ENCODE results near the gene GCFC2. TPM values are rescaled to one million over a fixed set of nuclear protein-coding genes. Genes with fewer than 3 reads are reported as not detected.
"Not testable (repeated sequence)": the region's sequence is repeated elsewhere in the genome, so short reads cannot be mapped to it uniquely, and the experiment has no call there.

The GCFC2 gene
- total RNA-seq, 1 experiment from 2014 or later: 24.5 TPM

DNA sequence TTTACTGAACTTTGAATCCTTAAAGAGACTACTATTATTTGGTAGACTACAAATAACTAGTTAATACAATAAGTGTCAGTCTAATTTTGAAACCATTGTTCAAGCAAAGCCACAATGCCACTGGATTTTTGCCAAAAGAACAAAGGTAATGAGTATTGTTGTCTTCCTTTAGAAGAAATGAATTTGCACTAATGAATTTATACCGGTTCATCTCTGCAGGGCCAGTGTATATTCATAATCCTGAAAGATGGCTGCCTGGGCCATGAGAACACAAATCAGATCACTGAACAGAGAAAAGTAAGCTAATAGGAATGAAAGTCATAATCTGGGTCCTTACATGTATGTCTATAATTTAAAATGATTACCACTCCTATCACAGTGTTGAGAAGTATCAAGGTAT is 31.2 kb downstream of the GCFC2 start:
- ATAC-seq (no peak), DNase-seq (no peak)
- Histone ChIP-seq H3K9ac (ENCODE audit: low read length) (no peak overlapping the region), H3F3A (ENCODE audit: low read length, unreplicated experiment) (no peaks in the 10 kb centered on the region), H3K27ac (ENCODE audit: low read length) (no peak overlapping the region), H3K36me3 (ENCODE audit: low read depth, low read length) (no peaks in the 10 kb centered on the region), H3K4me1 (ENCODE audit: insufficient read depth, low read length) (no peaks in the 10 kb centered on the region), H3K79me2 (ENCODE audit: low read length) (no peaks in the 10 kb centered on the region), H3K4me3 (ENCODE audit: low read length) (no peak overlapping the region), H3K9me3 (ENCODE audit: low read length) (no peaks in the 10 kb centered on the region), H4K20me1 (ENCODE audit: low read length) (no peaks in the 10 kb centered on the region), H2AFZ (ENCODE audit: low read length) (no peak overlapping the region), H3K4me2 (ENCODE audit: low read length) (no peak overlapping the region), H3K9me2 (replicated peaks; ENCODE audit: low read length) (no peaks in the 10 kb centered on the region), H3K27me3 (ENCODE audit: low read length) (no peaks in the 10 kb centered on the region)
- intact Hi-C loops (cut with micrococcal nuclease): no loop called here
- POLR2A ChIA-PET (ENCODE audit: unreplicated experiment): no interaction called here
- TF ChIP-seq, protein P1, sequence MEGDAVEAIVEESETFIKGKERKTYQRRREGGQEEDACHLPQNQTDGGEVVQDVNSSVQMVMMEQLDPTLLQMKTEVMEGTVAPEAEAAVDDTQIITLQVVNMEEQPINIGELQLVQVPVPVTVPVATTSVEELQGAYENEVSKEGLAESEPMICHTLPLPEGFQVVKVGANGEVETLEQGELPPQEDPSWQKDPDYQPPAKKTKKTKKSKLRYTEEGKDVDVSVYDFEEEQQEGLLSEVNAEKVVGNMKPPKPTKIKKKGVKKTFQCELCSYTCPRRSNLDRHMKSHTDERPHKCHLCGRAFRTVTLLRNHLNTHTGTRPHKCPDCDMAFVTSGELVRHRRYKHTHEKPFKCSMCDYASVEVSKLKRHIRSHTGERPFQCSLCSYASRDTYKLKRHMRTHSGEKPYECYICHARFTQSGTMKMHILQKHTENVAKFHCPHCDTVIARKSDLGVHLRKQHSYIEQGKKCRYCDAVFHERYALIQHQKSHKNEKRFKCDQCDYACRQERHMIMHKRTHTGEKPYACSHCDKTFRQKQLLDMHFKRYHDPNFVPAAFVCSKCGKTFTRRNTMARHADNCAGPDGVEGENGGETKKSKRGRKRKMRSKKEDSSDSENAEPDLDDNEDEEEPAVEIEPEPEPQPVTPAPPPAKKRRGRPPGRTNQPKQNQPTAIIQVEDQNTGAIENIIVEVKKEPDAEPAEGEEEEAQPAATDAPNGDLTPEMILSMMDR (conservative IDR thresholded peaks at IDR 0.05; ENCODE audit: low read depth, low read length): no peak
- TF ChIP-seq EZH2 (IDR thresholded peaks at IDR 0.05; ENCODE audit: low read length, unreplicated experiment) (no peak), EZH2phosphoT487 (IDR thresholded peaks at IDR 0.05; ENCODE audit: borderline replicate concordance, low read length) (no peak)
- BruUV-seq (replicated peaks): no TSS peak
- CTCF ChIA-PET: interaction anchor here (1.0 kb wide), 1 partner anchor 39 kb away, joined by 4 read pairs; no protein-coding TSS in a partner anchor

DNA sequence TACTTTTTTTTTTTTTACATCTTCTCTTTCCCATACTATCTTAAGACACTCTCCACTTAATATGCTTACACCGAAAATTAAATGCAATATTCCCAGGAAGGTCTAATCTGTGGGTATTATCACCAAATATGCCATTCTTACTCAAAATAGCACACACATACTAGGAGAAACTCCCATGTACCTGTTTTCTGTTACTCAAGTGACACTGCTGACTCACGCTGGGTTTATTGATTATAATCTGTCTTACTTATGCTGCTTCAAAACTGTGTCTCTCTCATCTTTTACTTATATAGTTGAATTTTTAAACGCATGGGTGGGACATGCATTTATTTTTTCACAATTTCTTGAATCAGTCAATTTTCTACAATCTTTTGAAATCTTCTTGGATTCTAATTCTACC is 34.3 kb downstream of the GCFC2 start:
- no peak overlapping the region for H3K27ac ChIP-seq (ENCODE audit: low read length)
- H2AFZ ChIP-seq (ENCODE audit: low read length): no peak overlapping the region
- DNase-seq: no peak
- no peaks in the 10 kb centered on the region for H4K20me1 ChIP-seq (ENCODE audit: low read length)
- H3K36me3 ChIP-seq (ENCODE audit: low read depth, low read length): peaks cover 14% of the 10 kb centered on the region; the same call in 1 of the 2 replicates
- ChIA-PET POLR2A (ENCODE audit: unreplicated experiment) (no interaction called here), CTCF (interaction anchor here (1.2 kb wide), 1 partner anchor 36 kb away, joined by 4 read pairs; no protein-coding TSS in a partner anchor)
- TF ChIP-seq EZH2 (IDR thresholded peaks at IDR 0.05; ENCODE audit: low read length, unreplicated experiment) (no peak), EZH2phosphoT487 (IDR thresholded peaks at IDR 0.05; ENCODE audit: borderline replicate concordance, low read length) (no peak)
- TF ChIP-seq, protein P1 (conservative IDR thresholded peaks at IDR 0.05; ENCODE audit: low read depth, low read length): no peak
- H3F3A ChIP-seq (ENCODE audit: low read length, unreplicated experiment): no peaks in the 10 kb centered on the region
- H3K27me3 ChIP-seq (ENCODE audit: low read length): no peaks in the 10 kb centered on the region
- H3K9ac ChIP-seq (ENCODE audit: low read length): no peak overlapping the region
- intact Hi-C loops (cut with micrococcal nuclease): no loop called here
- H3K9me3 ChIP-seq (ENCODE audit: low read length): no peaks in the 10 kb centered on the region
- no peaks in the 10 kb centered on the region for H3K79me2 ChIP-seq (ENCODE audit: low read length)
- H3K4me1 ChIP-seq (ENCODE audit: insufficient read depth, low read length): no peaks in the 10 kb centered on the region
- H3K4me2 ChIP-seq (ENCODE audit: low read length): no peak overlapping the region
- H3K9me2 ChIP-seq (replicated peaks; ENCODE audit: low read length): no peaks in the 10 kb centered on the region
- no peak for ATAC-seq
- no TSS peak for BruUV-seq (replicated peaks)
- H3K4me3 ChIP-seq (ENCODE audit: low read length): no peak overlapping the region

DNA sequence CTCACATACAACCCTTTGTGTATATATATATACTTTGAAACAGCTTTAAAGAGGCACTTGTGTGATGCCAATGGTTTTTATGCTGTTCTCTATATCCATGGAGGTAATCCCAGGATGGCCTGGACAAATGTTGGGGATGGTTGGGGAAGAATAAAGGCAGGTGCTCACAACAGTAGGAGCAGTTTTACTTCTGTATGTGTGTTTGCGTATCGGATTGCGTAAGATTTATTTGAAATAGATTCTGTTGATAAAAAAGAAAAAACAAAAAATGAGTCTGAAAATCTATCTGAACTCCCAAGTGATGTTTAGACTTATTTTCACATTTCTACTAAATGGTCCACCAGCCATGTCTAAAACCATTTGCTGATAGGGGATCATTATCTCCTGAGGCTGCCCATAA is 34.8 kb downstream of the GCFC2 start:
- intact Hi-C loops (cut with micrococcal nuclease): no loop called here
- no peak for ATAC-seq
- H3K4me1 ChIP-seq (ENCODE audit: insufficient read depth, low read length): no peaks in the 10 kb centered on the region
- TF ChIP-seq EZH2 (IDR thresholded peaks at IDR 0.05; ENCODE audit: low read length, unreplicated experiment) (no peak), EZH2phosphoT487 (IDR thresholded peaks at IDR 0.05; ENCODE audit: borderline replicate concordance, low read length) (no peak)
- TF ChIP-seq, protein P1 (conservative IDR thresholded peaks at IDR 0.05; ENCODE audit: low read depth, low read length): no peak
- no peak overlapping the region for H3K4me2 ChIP-seq (ENCODE audit: low read length)
- H3K79me2 ChIP-seq (ENCODE audit: low read length): no peaks in the 10 kb centered on the region
- no peak overlapping the region for H3K9ac ChIP-seq (ENCODE audit: low read length)
- POLR2A ChIA-PET (ENCODE audit: unreplicated experiment): no interaction called here
- H4K20me1 ChIP-seq (ENCODE audit: low read length): no peaks in the 10 kb centered on the region
- no peak overlapping the region for H3K27ac ChIP-seq (ENCODE audit: low read length)
- no peaks in the 10 kb centered on the region for H3K9me3 ChIP-seq (ENCODE audit: low read length)
- H3K4me3 ChIP-seq (ENCODE audit: low read length): no peak overlapping the region
- no TSS peak for BruUV-seq (replicated peaks)
- no peaks in the 10 kb centered on the region for H3K9me2 ChIP-seq (replicated peaks; ENCODE audit: low read length)
- H3F3A ChIP-seq (ENCODE audit: low read length, unreplicated experiment): no peaks in the 10 kb centered on the region
- H2AFZ ChIP-seq (ENCODE audit: low read length): no peak overlapping the region
- H3K36me3 ChIP-seq (ENCODE audit: low read depth, low read length): peaks cover 17% of the 10 kb centered on the region; the same call in 1 of the 2 replicates
- no peaks in the 10 kb centered on the region for H3K27me3 ChIP-seq (ENCODE audit: low read length)
- CTCF ChIA-PET: no interaction called here
- DNase-seq: no peak

DNA sequence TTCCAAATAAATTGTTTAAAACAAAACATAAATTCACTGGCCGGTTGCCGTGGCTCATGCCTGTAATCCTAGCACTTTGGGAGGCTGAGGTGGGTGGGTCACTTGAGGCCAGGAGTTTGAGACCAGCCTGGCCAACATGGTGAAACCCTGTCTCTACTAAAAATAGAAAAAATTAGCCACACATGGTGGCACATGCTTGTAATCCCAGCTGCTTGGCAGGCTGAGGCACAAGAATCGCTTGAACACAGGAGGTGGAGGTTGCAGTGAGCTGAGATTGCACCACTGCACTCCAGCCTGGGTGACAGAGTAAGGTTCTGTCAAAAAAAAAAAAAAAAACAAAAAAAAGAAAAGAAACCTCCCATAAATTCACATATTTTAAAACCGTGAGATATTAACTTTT is 35.3 kb downstream of the GCFC2 start:
- H4K20me1 ChIP-seq (ENCODE audit: low read length); H3K9me3 ChIP-seq (ENCODE audit: low read length); BruUV-seq (replicated peaks); H3F3A ChIP-seq (ENCODE audit: low read length, unreplicated experiment); H3K4me2 ChIP-seq (ENCODE audit: low read length); H3K79me2 ChIP-seq (ENCODE audit: low read length); H3K4me1 ChIP-seq (ENCODE audit: insufficient read depth, low read length); H3K4me3 ChIP-seq (ENCODE audit: low read length); H3K27ac ChIP-seq (ENCODE audit: low read length); DNase-seq; H3K9me2 ChIP-seq (replicated peaks; ENCODE audit: low read length); H3K27me3 ChIP-seq (ENCODE audit: low read length); intact Hi-C loops (cut with micrococcal nuclease); CTCF ChIA-PET; H3K9ac ChIP-seq (ENCODE audit: low read length); ATAC-seq; H2AFZ ChIP-seq (ENCODE audit: low read length): not testable (repeated sequence)
- POLR2A ChIA-PET (ENCODE audit: unreplicated experiment): interaction anchor here (0.6 kb wide), 1 partner anchor 21 kb away, joined by 3 read pairs; no protein-coding TSS in a partner anchor
- H3K36me3 ChIP-seq (ENCODE audit: low read depth, low read length): peaks cover 17% of the 10 kb centered on the region; the same call in 1 of the 2 replicates
